SK-N-MC (cell line): Measurements from ENCODE around the gene USP32.

ENCODE experiments used
- EZH2 ChIP-seq: fragments of 200-600 bp; sonication (generic); IDR thresholded peaks from one replicate; pipeline ENCODE4 v1.6.1; 2017; ENCODE audit warnings: antibody characterized with exemption
- POLR2AphosphoS5 ChIP-seq: IDR thresholded peaks from 2 replicates; pipeline ENCODE4 v1.6.1; 2012; ENCODE audit warnings: mild to moderate bottlenecking, low read depth, low read length, borderline replicate concordance

GRCh38 chr17:60390186-60390585, 1.7 kb downstream of the USP32 start:
- TF ChIP-seq POLR2AphosphoS5 (no peak), EZH2 (no peak)
